Neural progenitor cell (in vitro differentiated cells): ENCODE measurements around the gene KLHL13. TPM values are rescaled to one million over a fixed set of nuclear protein-coding genes. Genes with fewer than 3 reads are reported as not detected.

Experiments used
- DNase-seq: peaks from one replicate; pipeline ENCODE4 v3.0.0-alpha.2; 2016; ENCODE audit warnings: low spot score
- H2AFZ ChIP-seq: fragments of 200-600 bp; sonication (generic); replicated peaks from 2 replicates; pipeline ENCODE4 v1.6.1; 2016; ENCODE audit warnings: antibody characterized with exemption
- H3F3A ChIP-seq: fragments of 200-600 bp; sonication (generic); 2 replicates; pipeline ENCODE4 v1.6.1; 2016; ENCODE audit warnings: antibody characterized with exemption, low read depth
- H3K27ac ChIP-seq: fragments of 200-600 bp; sonication (generic); 2 replicates; pipeline ENCODE4 v1.5.1; 2016; ENCODE audit warnings: mild to moderate bottlenecking
- H3K27me3 ChIP-seq: fragments of 200-600 bp; sonication (generic); 2 replicates; pipeline ENCODE4 v1.6.1; 2016; ENCODE audit warnings: mild to moderate bottlenecking, moderate library complexity
- H3K36me3 ChIP-seq: fragments of 200-600 bp; sonication (generic); 2 replicates; pipeline ENCODE4 v1.5.1; 2016
- H3K4me1 ChIP-seq: fragments of 200-600 bp; sonication (generic); 2 replicates; pipeline ENCODE4 v1.6.1; 2016; ENCODE audit warnings: mixed run types
- H3K4me2 ChIP-seq: fragments of 200-600 bp; sonication (generic); 2 replicates; pipeline ENCODE4 v1.6.1; 2016
- H3K4me3 ChIP-seq: fragments of 200-600 bp; sonication (generic); 2 replicates; pipeline ENCODE4 v1.5.1; 2016
- H3K79me2 ChIP-seq: fragments of 200-600 bp; sonication (generic); 2 replicates; pipeline ENCODE4 v1.6.1; 2016; ENCODE audit warnings: low read depth
- H3K9ac ChIP-seq: fragments of 200-600 bp; sonication (generic); 2 replicates; pipeline ENCODE4 v1.6.1; 2016
- H3K9me3 ChIP-seq: fragments of 200-600 bp; sonication (generic); 2 replicates; pipeline ENCODE4 v1.5.1; 2016; ENCODE audit warnings: low read depth
- H4K20me1 ChIP-seq: fragments of 200-600 bp; sonication (generic); 2 replicates; pipeline ENCODE4 v1.6.1; 2016; ENCODE audit warnings: low read depth
- H3K27ac Mint-ChIP-seq: 3 replicates; pipeline ENCODE4 v1.8.0; 2021; ENCODE audit warnings: mixed read lengths
- H3K27me3 Mint-ChIP-seq: 2 replicates; pipeline ENCODE4 v1.8.0; 2022; ENCODE audit warnings: low read depth, mild to moderate bottlenecking, inconsistent platforms, moderate library complexity, mixed read lengths; ENCODE audit not compliant: insufficient read depth
- H3K36me3 Mint-ChIP-seq: 3 replicates; pipeline ENCODE4 v1.8.0; 2021; ENCODE audit warnings: mixed read lengths
- H3K4me1 Mint-ChIP-seq: 3 replicates; pipeline ENCODE4 v1.8.0; 2021; ENCODE audit warnings: mixed read lengths
- H3K4me3 Mint-ChIP-seq: 3 replicates; pipeline ENCODE4 v1.8.0; 2021; ENCODE audit warnings: mild to moderate bottlenecking, moderate library complexity, mixed read lengths
- H3K9me3 Mint-ChIP-seq: 3 replicates; pipeline ENCODE4 v1.8.0; 2020; ENCODE audit warnings: mixed read lengths
- CTCF ChIP-seq: fragments of 200-600 bp; sonication (generic); IDR thresholded peaks from 2 replicates; pipeline ENCODE4 v1.5.1; 2017; ENCODE audit warnings: antibody characterized with exemption, mild to moderate bottlenecking
- EZH2 ChIP-seq: fragments of 200-600 bp; sonication (generic); IDR thresholded peaks from 2 replicates; pipeline ENCODE4 v1.6.1; 2017; ENCODE audit warnings: antibody characterized with exemption, mild to moderate bottlenecking, moderate library complexity
- EZH2phosphoT487 ChIP-seq: fragments of 200-600 bp; sonication (generic); IDR thresholded peaks from 2 replicates; pipeline ENCODE4 v1.6.1; 2017; ENCODE audit warnings: antibody characterized with exemption
- total RNA-seq: library from RNA; depleted of rRNA; stranded (reverse); fragments of >200 nt; gene quantifications from 2 replicates; pipeline ENCODE4 v1.2.3, GENCODE V29; 2015; ENCODE audit warnings: low replicate concordance

The KLHL13 gene, protein sequence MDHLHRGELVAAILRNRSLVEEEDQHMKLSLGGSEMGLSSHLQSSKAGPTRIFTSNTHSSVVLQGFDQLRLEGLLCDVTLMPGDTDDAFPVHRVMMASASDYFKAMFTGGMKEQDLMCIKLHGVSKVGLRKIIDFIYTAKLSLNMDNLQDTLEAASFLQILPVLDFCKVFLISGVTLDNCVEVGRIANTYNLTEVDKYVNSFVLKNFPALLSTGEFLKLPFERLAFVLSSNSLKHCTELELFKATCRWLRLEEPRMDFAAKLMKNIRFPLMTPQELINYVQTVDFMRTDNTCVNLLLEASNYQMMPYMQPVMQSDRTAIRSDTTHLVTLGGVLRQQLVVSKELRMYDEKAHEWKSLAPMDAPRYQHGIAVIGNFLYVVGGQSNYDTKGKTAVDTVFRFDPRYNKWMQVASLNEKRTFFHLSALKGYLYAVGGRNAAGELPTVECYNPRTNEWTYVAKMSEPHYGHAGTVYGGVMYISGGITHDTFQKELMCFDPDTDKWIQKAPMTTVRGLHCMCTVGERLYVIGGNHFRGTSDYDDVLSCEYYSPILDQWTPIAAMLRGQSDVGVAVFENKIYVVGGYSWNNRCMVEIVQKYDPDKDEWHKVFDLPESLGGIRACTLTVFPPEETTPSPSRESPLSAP
- total RNA-seq = 22.1 and 22.6 TPM in 2 replicates

GRCh38 chrX:118116713-118117550, at the start of gene KLHL13:
TSS of gene KLHL13 (minus strand) at chrX:118116810. CDS start at chrX:118028473, 88,337 bp downstream.
- H3F3A ChIP-seq = no peaks in the 10 kb centered on the region
- H3K4me3 ChIP-seq = peak within 1 kb of the TSS; percentile 77
- TF ChIP-seq EZH2phosphoT487 (no peak), EZH2 (no peak), CTCF (no peak)
- no peaks in the 10 kb centered on the region for H4K20me1 ChIP-seq
- no peak within 1 kb of the TSS for H3K27ac ChIP-seq
- no peaks in the 10 kb centered on the region for H3K36me3 ChIP-seq
- no peaks in the 10 kb centered on the region for H3K27me3 ChIP-seq
- no peaks in the 10 kb centered on the region for H3K9me3 Mint-ChIP-seq
- peak within 1 kb of the TSS; percentile 84 for H3K4me2 ChIP-seq
- peaks cover 5% of the 10 kb centered on the region for H3K9me3 ChIP-seq
- peak within 1 kb of the TSS; percentile 96 for H3K4me3 Mint-ChIP-seq
- DNase-seq = peak; percentile 75
- peaks cover 16% of the 10 kb centered on the region for H3K4me1 Mint-ChIP-seq
- H3K27me3 Mint-ChIP-seq = peaks cover 5% of the 10 kb centered on the region
- peak within 1 kb of the TSS; percentile 97 for H3K27ac Mint-ChIP-seq
- H3K36me3 Mint-ChIP-seq = no peaks in the 10 kb centered on the region
- H3K9ac ChIP-seq = no peak within 1 kb of the TSS
- no peaks in the 10 kb centered on the region for H3K4me1 ChIP-seq
- peaks cover 2% of the 10 kb centered on the region for H3K79me2 ChIP-seq
- H2AFZ ChIP-seq = peak within 1 kb of the TSS; percentile 72

DNA sequence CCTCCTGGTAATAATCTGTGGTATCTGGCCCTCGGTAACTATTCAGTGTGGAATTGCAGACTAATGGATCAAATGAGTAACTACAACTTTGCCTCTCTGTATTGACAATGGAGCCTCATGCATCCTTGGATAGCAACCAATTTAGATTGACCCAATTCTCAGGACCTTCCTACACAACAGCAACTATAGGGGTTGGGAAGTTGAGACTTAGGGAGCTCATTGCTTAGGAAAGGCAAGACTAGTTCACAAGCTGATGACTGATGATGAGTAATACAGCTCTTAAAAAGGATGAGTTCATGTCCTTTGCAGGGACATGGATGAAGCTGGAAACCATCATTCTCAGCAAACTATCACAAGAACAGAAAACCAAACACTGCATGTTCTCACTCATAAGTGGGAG, 47.5 kb upstream of the KLHL13 start:
- Histone ChIP-seq H3K27me3 (no peaks in the 10 kb centered on the region), H2AFZ (no peak overlapping the region), H3K27ac (no peak overlapping the region), H3K4me2 (no peak overlapping the region), H3F3A (no peaks in the 10 kb centered on the region), H3K36me3 (no peaks in the 10 kb centered on the region), H3K9me3 (no peaks in the 10 kb centered on the region), H3K4me3 (no peak overlapping the region), H4K20me1 (no peaks in the 10 kb centered on the region), H3K79me2 (no peaks in the 10 kb centered on the region), H3K9ac (no peak overlapping the region), H3K4me1 (no peaks in the 10 kb centered on the region)
- Mint-ChIP-seq H3K27me3 (no peaks in the 10 kb centered on the region), H3K36me3 (no peaks in the 10 kb centered on the region), H3K4me3 (no peak overlapping the region), H3K4me1 (no peaks in the 10 kb centered on the region), H3K27ac (no peak overlapping the region), H3K9me3 (peaks cover 2% of the 10 kb centered on the region)
- no peak for DNase-seq
- no peak for TF ChIP-seq EZH2phosphoT487
- TF ChIP-seq EZH2 = no peak
- no peak for TF ChIP-seq CTCF

- Histone ChIP-seq H3K9ac (no peak overlapping the region), H3K4me3 (no peak overlapping the region), H3K27me3 (no peaks in the 10 kb centered on the region), H4K20me1 (no peaks in the 10 kb centered on the region), H3K9me3 (no peaks in the 10 kb centered on the region), H3K36me3 (no peaks in the 10 kb centered on the region), H3F3A (no peaks in the 10 kb centered on the region), H2AFZ (no peak overlapping the region), H3K4me2 (no peak overlapping the region), H3K79me2 (no peaks in the 10 kb centered on the region), H3K4me1 (no peaks in the 10 kb centered on the region), H3K27ac (no peak overlapping the region)
- H3K27ac Mint-ChIP-seq = no peak overlapping the region
- H3K27me3 Mint-ChIP-seq = no peaks in the 10 kb centered on the region
- H3K4me1 Mint-ChIP-seq = no peaks in the 10 kb centered on the region
- H3K9me3 Mint-ChIP-seq = no peaks in the 10 kb centered on the region
- no peaks in the 10 kb centered on the region for H3K36me3 Mint-ChIP-seq
- DNase-seq = no peak
- no peak overlapping the region for H3K4me3 Mint-ChIP-seq
- TF ChIP-seq EZH2 = no peak
- no peak for TF ChIP-seq CTCF
- TF ChIP-seq EZH2phosphoT487 = no peak
Observed at GRCh38 chrX:118156953-118157608, 40.5 kb upstream of the KLHL13 start.
